Adipose tissue (tissue), 3 donors: Measurements from ENCODE around the gene LZTS3. TPM values are rescaled to one million over a fixed set of nuclear protein-coding genes. Genes with fewer than 3 reads are reported as not detected.
"Not testable (repeated sequence)": the region's sequence is repeated elsewhere in the genome, so short reads cannot be mapped to it uniquely, and the experiment has no call there.

Experiments
- H3K27ac ChIP-seq: one replicate; pipeline ENCODE4 v1.5.1; 2013; ENCODE audit warnings: low read depth, low read length
- WGBS, 3 donors: extraction: QIAGEN DNeasy Blood & Tissue Kit; methylation state at CpG; one replicate each; pipeline ENCODE4 v1.1.7; 2013; 5-methylcytosine and 5-hydroxymethylcytosine counted together
- polyA plus RNA-seq, 3 donors: library from polyadenylated mRNA; stranded (reverse); fragments of 200-250 nt; gene quantifications; one replicate each; pipeline ENCODE4 v1.2.3, GENCODE V29; 2013
- donor health status: healthy with polysubstance abuse.
- donor health status: Bipolar disorder and iron deficiency.
- donor health status: healthy.

Gene LZTS3
- polyA plus RNA-seq, 3 donors, result 4.0 to 18.4 (median 5.1) TPM

- H3K27ac ChIP-seq, result not testable (repeated sequence)
- WGBS, 3 donors, result 98 to 99% (median 98%) methylated on average over 10 to 17 of the region's 18 CpGs
These were observed 49.2 kb downstream of the LZTS3 start for GRCh38 chr20:3124163-3124562.

GRCh38 chr20:3123542-3123941, 49.8 kb downstream of the LZTS3 start:
- no peak overlapping the region for H3K27ac ChIP-seq
- 74 to 87% (median 82%) methylated on average over 1 of the region's 1 CpG for WGBS, 3 donors

- no peak overlapping the region for H3K27ac ChIP-seq
- WGBS, 3 donors, result 93% methylated on average over 12 of the region's 12 CpGs
These were observed 51.3 kb downstream of the LZTS3 start for GRCh38 chr20:3121955-3122610.

GRCh38 chr20:3121271-3121911, 52.0 kb downstream of the LZTS3 start:
- no peak overlapping the region for H3K27ac ChIP-seq
- 55 to 82% (median 62%) methylated on average over 11 of the region's 11 CpGs for WGBS, 3 donors

GRCh38 chr20:3119044-3119443, 54.3 kb downstream of the LZTS3 start:
- no peak overlapping the region for H3K27ac ChIP-seq
- whole genome bisulfite sequencing, 3 donors, result 65 to 75% (median 70%) methylated on average over 5 of the region's 5 CpGs

- 42 to 59% (median 46%) methylated on average over 14 of the region's 14 CpGs for WGBS, 3 donors
- not testable (repeated sequence) for H3K27ac ChIP-seq
These were observed 55.4 kb downstream of the LZTS3 start for GRCh38 chr20:3117839-3118379.

- WGBS, 3 donors, result 78 to 88% (median 85%) methylated on average over 4 of the region's 4 CpGs
- no peak overlapping the region for H3K27ac ChIP-seq
These were observed 57.0 kb downstream of the LZTS3 start for GRCh38 chr20:3116341-3116740.

GRCh38 chr20:3115190-3116107, 57.9 kb downstream of the LZTS3 start:
- no peak overlapping the region for H3K27ac ChIP-seq
- WGBS, 3 donors, result 46 to 52% (median 51%) methylated on average over 30 of the region's 30 CpGs

Other genes with a start within 250 kb of the LZTS3 start
- gene GNRH2, start 129.9 kb downstream of the LZTS3 start, polyA plus RNA-seq, result not detected
- 10 to 100 TPM; 37.0 to 68.4 (median 46.9) TPM for gene MRPS26, start 127.5 kb downstream of the LZTS3 start, polyA plus RNA-seq
- 1 to 10 TPM in 1 of 3 donors, not detected in 2; 1.9 TPM for gene OXT, start 101.9 kb downstream of the LZTS3 start, polyA plus RNA-seq
- gene AVP, start 88.8 kb downstream of the LZTS3 start, polyA plus RNA-seq, result under 1 TPM in 1 of 3 donors, not detected in 2; 0.25 TPM
- 10 to 100 TPM in 1 of 3 donors, 1 to 10 TPM in 2; 4.4 to 12.2 (median 7.6) TPM for gene FASTKD5, start 13.7 kb downstream of the LZTS3 start, polyA plus RNA-seq
- gene UBOX5, start 13.7 kb downstream of the LZTS3 start, polyA plus RNA-seq, result 1 to 10 TPM; 2.9 to 3.8 (median 3.3) TPM
- gene DDRGK1, start 31.1 kb upstream of the LZTS3 start, polyA plus RNA-seq, result 10 to 100 TPM; 31.8 to 94.9 (median 65.5) TPM
- 10 to 100 TPM; 36.0 to 68.3 (median 43.0) TPM for gene ITPA, start 35.9 kb upstream of the LZTS3 start, polyA plus RNA-seq
- 1 to 10 TPM in 1 of 3 donors, under 1 TPM in 2; 0.29 to 1.0 (median 0.61) TPM for gene SLC4A11, start 65.6 kb upstream of the LZTS3 start, polyA plus RNA-seq
- gene DNAAF9, start 234.1 kb upstream of the LZTS3 start, polyA plus RNA-seq, result 10 to 100 TPM in 1 of 3 donors, 1 to 10 TPM in 2; 2.9 to 10.1 (median 9.0) TPM